Measurements from ENCODE around the gene NCF4.

Gene NCF4

DNA sequence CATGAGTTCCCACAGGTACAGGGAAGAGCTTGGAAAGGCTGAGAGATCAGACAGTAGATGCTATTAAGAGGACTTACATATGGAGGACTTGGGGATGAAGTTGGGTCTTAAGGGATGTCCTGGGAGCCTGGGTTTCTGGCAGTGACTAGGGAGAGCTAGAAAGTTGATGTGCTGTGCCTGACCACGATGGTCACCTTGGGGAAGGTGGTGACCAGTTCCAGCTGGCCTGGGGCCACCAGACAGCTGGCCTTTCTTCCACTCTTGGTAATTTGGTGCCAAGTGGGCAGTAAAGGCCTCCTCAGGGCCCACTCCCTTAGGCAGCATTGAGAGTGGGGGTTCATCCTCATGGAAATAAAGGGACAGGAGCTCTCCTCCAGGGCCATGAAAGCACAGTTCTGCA lies 38.7 kb downstream of the NCF4 start:
- no peak for DNase-seq

DNA sequence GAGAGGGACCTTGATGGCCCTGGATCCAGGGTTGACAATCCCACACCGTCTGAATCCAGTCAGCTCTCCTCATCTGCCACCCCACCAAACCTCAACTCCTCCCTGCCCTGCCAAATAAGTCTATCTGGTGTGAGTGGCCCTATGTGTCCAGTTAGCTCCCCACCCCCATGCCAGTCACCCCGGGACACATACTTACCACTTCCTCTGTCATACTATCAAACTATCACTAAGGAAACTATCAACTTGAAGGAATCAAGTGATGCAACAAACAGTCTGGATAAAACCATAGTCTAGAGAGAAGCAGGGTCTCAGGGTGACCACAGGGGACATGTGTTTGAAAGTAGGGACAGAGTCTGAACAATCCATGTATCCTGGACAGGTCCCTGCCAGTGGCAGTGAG lies 39.4 kb downstream of the NCF4 start:
- no peak for DNase-seq

DNA sequence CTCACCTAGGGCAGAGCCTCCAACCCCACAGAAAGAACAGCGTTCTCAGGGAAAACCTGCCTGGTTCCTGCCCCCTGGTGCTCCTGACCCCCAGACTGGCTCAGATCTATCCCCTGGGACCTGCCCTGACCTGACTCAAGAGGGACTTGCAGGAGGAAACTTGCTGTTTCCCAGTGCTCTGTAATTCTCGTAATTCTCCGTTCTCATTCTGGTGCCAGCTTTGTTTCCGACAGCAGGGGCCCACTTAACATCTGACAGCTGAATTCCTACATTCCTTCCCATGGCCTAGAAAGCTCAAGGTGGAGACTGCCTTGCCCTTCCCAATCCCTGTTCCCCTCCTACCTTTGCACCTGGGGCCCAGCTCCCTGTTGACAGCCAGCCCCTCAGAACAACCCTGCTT lies 40.1 kb downstream of the NCF4 start:
- DNase-seq: no peak

DNA sequence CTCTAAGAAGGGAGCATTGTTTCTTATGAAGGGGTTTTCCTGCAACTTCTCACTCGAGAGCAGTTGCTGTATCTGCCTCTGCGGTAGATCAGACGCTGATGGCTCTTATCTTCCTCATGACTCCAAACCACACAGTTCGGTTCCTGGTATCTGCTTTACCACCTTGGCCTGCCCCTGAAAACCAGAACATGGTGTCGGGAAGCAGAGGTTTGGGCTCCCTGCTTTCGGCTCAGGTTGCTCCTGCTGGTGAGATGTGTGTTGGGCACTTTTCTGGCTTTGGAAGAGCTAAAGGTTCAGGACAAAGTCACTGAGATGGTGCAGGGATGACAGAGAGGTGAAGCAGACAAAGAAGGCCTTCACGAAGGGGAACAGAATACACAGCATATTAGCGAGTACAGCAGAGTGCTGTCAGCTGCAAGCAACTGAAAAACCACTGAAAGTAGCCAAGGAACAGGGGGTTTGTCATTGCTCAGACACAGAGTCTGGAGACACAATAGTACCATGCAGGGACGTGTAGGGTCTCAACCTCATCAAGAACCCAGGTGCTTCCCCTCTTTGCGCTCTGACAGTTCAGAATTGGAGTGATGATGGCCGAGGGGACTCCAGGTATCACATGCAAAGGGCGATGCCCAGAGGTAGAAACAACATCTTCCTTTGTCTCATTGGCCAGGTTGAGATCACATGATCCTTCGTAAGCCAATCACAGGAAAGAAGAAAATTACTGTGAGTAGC lies 40.8 kb downstream of the NCF4 start:
- no peak for DNase-seq

- no peak for DNase-seq
These were observed 41.5 kb downstream of the NCF4 start for GRCh38 chr22:36902143-36902926.

DNA sequence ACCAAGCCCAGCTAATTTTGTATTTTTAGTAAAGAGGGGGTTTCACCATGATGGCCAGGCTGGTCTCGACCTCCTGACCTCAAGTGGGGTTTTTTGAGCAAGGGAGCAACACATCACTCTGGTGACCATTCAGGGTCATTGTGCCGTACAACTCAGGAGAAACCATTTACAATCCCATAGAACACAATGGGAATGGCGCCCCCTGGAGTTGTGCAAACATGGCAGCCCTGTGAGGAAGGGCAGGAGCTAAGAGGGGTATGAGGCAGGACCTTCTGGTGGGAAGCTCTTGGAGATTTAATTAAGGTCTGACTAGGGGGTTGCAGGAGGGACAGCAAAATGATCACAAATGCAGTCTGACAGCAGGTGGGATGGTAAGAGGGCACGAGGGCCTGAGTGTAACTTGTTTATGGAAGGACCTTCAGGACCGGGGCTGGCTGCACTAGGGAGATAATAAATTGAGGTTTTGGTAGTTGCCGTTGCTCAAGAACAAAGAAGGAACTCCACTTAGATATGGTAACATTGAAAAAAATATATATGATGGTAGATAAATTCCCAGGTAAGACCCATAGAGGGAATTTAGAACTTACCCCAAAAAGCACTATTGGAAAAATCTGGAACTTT lies 43.6 kb downstream of the NCF4 start:
- no peak for DNase-seq

GRCh38 chr22:36907253-36908195 lies 46.7 kb downstream of the NCF4 start:
- DNase-seq: no peak

GRCh38 chr22:36910461-36910860 lies 49.7 kb downstream of the NCF4 start:
- DNase-seq: no peak

DNA sequence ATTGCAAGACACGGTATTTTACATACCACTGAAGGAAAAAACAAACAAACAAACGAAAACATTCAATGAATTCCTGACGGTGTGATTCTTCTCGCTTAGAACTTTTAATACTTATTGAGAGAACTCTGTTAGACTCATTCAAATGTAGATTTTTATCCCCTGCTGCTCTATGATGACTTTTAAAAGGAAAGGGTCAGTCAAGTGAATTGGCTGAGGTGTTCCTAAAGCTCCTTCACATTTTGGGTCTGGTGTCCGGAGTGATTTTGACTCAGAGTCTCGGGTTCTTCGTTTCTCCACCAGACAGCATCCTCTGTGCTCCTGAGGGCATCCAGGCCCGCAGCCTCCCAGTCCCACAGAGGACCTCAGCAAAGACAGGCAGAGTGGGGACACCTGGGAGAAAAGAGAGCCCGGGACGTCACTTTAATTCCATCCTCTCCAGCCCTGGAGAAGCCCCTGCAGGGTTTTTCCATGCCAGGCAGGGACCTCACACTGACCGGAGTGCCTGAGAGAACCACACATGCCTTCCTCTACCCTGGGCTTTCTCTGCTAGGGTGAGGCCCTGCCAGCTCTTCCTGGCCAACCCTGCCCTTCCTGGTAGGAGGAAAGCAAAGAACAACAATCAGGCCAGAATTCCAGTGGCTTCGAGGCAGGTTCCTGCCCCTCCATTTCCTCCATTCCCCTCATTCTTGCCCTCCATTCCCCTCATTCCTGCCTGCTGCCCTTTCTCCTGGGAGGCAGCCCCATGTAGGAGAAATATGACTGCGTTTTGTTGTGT lies 51.3 kb downstream of the NCF4 start:
- DNase-seq: no peak

GRCh38 chr22:36912694-36913426 lies 52.1 kb downstream of the NCF4 start:
- DNase-seq: no peak

GRCh38 chr22:36913427-36914389 lies 52.9 kb downstream of the NCF4 start, which contains the start of gene CSF2RB:
Gene CSF2RB (plus strand): TSS chr22:36913628. CDS start chr22:36922208, 8,580 bp downstream.
- no peak for DNase-seq

- DNase-seq: no peak
These were observed 53.6 kb downstream of the NCF4 start for GRCh38 chr22:36914390-36914752.

GRCh38 chr22:36916034-36916433 lies 55.2 kb downstream of the NCF4 start:
- DNase-seq: no peak

DNA sequence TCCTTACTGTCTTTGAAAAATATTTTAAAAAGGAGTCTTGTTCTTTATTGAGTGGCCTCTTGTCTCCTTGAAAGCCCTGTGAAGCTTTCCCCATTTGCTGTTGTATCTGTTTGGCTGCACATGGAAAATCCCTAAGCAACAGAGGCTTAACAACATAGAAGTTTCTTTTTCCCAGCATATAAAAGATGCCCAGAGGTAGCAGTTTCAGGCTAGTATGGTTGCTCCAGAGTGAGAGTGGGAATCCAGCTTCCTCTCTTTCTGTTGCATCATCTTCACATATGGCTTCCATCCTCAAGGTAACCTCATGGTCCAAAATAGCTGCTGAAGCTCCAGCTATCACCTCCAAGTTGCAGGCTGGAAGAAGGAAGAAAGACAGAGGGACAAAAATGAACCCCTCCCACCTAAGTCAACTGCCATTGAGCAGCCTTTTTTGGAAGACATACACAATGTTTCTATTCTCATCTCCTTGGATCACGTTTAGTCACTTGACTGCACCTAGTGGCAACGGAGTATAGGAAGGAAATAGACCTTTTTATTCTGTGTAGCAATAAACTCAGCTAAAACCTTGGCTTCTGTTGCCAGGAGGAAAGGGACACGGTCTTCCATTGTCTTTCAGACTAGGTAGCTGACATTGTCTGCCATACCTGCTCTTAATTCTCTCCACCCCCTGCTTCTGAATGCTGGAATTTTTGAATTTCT lies 57.9 kb downstream of the NCF4 start:
- no peak for DNase-seq

GRCh38 chr22:36921309-36922104 lies 60.7 kb downstream of the NCF4 start:
- DNase-seq: no peak

GRCh38 chr22:36922105-36922608 lies 61.4 kb downstream of the NCF4 start:
- DNase-seq: no peak

GRCh38 chr22:36922711-36923110 lies 61.9 kb downstream of the NCF4 start:
- no peak for DNase-seq

DNA sequence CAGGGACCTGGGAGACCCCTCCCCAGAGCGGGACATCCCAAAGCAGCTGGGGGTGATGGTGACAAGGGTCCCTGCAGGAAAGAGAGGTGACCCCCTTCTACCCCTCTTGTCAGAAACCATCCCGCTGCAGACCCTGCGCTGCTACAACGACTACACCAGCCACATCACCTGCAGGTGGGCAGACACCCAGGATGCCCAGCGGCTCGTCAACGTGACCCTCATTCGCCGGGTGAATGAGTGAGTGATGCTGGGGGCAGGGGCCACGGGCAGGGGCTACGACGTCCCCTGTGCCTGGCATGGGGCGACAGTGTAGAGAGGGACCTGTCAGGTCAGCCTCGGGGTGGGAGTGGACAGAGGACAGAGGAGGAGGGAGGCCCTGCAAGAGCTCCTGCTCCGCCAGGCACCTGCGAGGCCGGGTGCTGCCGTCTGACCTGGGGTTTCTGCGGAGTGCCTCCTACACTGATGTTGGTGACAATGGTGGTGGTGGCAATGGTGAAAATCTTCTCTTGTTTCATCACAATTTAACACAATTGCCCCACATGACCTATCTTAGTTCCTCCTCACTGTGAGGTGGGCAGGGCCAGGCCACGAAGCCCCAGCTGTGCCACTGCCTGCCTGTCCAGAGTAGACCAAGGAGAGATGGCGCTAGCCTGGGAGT lies 62.5 kb downstream of the NCF4 start:
- no peak for DNase-seq

All from T-helper 9 cell (primary cell).